Measurements from ENCODE around the gene ARRB1.

Gene ARRB1

DNA sequence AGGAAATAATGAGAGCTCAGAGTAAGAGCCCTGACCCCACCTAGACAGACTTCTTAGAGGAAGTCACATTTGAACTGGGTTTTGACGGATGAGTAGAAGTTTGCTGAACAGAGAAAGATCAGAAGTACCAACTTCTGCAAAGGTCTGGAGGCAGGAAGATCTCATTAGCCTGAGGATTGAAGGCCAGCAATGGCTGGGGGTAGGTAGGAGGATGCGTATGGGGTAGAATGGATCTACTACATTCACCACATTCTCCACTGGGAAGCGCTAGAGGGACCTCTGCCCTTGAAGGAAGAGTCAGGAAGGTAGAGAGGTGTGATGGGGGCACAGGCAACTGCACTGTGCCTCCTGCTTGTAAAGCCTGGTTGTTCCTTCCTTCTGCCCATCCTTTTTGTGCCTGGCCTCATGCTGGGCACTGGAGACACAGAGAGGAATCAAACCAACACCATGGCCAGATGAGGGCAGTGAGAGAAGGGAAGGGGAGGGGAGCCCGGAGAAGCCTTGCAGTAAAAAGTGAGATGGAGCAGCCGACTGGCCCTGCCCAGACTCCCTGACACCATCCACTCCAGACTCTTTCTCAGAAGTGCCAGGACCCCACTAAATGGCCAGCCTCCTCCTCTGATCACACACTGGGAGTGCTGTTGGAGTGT is 106.0 kb downstream of the ARRB1 start:
- peak; percentile 60 for DNase-seq

DNA sequence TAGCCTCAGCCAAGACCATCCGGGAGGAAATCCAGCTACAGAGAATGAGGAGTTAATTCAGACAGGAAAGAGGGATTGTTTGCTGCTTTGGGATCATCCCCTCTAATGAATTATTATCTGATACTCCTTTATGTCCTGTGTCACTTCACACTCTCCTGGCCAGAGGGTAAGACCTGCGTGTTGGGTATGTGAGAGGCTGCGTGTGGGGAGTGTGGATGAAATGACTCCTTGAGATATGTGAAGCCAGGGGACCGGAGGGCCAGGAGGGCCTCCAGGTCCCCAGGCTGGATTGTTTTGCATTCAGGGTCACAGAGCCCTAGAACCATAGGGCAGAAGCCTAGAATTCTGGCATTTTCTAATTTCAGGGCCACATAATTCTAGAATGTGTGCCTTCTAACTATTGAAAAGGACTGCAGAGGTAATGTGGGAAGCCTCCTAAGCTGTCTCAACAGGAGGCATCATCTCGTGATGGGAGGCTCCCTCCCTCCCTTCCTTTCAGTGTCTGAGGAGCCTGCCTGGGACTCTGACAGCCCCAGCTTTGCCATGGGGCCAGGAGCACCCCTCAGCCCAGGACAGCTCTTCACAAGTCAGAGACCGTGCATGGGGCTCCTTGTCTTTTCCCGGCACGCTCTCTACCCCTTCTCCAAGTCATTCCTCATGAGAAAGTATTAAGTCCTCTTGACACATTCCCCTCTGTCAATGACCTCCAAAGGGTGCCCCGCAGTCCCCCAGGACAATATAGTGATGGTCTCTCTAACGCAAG is 107.2 kb downstream of the ARRB1 start:
- no peak for DNase-seq

DNA sequence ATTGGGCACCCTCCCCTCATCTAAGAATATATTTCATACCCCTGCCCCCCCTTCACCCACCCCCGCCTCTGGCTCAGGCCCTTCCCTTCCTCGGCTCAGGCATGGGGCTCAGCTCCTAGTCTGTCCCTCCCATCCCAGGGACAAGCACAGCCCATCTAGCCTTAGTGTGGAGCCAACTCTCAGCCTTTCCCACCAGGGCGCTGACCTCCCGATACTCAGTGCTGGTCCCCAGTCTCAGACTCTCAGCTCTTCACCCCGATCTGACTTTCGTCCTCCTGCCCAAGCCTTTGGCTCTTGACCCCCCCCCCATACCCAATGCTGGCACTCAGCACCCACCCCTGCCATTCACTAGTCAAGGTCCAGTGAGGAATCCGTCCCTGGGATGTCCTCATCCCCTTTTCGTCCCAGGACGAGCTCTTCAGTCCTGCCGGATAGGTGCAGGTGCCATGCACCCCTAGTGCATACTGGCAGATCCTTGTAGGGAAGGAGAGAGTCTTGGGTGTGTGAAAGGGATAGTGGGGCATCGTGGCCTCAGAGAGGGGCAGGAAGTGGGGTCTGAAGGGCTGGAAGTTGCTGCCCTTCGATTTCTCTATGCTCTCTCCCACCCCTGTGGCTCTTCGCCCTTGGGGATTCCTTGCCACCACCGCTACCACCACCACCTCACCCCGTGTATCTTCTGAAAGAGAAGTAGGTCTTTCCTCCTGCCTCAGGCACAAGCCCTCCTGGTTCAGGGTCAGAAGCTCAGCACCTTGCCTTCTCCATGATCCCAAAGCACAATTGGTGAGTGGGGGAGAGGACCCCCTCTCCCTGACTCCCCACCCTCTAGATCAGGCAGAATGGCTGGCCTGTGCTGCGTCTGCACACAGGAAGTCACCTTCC is 108.5 kb downstream of the ARRB1 start:
- DNase-seq: peak; percentile 50

DNA sequence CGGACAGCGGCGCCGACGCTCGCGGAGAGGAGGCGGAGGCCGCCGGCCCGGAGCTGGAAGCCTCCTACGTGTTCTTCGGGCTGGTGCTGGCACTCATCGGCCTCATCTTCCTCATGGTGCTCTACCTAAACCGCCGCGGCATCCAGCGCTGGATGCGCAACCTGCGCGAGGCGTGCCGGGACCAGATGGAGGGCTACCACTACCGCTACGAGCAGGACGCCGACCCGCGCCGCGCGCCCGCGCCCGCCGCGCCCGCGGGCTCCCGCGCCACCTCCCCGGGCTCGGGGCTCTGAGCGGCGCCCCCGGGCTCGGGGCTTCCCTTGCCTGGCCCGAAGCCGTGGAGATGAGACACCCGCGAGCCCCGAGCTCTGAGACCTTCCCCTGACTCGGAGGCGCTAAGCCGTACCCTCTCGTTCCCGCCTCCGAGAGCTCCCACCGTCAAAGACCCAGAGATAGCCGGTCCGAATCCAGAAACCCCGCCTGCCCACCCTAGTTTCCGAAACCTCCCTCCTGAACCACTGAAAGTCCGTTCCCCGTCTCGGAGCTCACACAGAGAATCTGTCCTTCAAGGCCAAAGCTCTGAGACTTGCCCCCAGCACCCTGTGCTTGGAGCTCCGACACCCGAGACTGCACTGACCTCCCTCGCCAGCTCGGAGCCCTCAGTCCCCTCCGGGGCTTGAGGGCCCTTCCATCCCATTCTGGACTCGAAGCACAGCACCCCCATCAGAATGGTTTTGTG is 109.4 kb downstream of the ARRB1 start:
- peak; percentile 77 for DNase-seq

DNA sequence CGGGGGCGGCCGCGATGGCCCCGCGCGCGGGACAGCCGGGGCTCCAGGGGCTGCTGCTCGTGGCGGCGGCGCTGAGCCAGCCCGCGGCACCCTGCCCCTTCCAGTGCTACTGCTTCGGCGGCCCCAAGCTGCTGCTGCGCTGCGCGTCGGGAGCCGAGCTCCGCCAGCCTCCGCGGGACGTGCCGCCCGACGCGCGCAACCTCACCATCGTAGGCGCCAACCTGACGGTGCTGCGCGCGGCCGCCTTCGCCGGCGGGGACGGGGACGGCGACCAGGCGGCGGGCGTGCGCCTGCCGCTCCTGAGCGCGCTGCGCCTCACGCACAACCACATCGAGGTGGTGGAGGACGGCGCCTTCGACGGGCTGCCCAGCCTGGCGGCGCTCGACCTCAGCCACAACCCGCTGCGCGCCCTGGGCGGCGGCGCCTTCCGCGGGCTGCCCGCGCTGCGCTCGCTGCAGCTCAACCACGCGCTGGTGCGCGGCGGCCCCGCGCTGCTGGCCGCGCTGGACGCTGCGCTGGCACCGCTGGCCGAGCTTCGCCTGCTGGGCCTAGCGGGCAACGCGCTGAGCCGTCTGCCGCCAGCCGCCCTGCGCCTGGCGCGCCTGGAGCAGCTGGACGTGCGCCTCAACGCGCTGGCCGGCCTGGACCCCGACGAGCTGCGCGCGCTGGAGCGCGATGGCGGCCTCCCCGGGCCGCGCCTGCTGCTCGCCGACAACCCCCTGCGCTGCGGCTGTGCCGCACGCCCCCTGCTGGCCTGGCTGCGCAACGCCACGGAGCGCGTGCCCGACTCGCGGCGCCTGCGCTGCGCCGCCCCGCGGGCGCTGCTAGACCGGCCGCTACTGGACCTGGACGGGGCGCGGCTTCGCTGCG is 110.2 kb downstream of the ARRB1 start:
- DNase-seq: peak; percentile 98

DNA sequence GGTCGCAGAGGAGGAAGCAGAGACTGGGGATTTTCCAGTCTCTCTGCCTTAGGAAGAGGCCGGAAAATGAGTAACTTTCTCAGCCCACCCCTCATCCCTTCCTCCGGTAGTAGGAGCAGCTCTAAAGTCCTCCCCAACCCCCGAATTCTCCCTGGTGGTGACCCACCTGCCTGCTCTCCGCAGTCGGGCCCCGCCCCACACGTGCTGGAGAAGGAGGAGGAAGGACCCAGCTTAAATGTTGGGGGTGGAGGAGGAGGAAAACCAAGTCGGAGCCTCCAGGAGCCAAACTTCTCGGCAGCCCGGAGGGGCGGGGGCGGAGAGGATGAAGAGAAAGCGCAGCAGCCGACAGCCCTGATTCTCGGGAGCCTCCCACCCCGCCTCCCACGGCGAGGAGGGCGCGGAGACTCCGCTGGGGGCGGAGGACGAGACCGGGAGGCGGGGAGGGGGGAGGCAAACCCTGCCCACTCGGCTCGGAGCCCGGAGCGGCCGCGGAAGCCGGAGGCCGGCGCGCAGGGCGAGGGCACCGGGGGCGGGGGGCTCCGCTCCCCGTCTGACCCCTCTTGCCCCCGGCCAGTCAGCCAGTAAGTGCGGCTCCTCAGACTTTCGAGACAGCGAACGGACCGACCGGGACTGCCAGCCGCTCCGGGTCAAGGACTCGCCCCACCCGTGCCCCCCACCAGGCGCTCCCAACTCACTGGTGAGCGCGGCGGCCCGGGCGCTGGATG is 111.0 kb downstream of the ARRB1 start, which contains the start of gene TPBGL:
Gene TPBGL (plus strand): TSS at position 464 of the 725 bp plus-strand sequence. CDS start 276 bp downstream, outside the sequence.
- DNase-seq: peak; percentile 71

DNA sequence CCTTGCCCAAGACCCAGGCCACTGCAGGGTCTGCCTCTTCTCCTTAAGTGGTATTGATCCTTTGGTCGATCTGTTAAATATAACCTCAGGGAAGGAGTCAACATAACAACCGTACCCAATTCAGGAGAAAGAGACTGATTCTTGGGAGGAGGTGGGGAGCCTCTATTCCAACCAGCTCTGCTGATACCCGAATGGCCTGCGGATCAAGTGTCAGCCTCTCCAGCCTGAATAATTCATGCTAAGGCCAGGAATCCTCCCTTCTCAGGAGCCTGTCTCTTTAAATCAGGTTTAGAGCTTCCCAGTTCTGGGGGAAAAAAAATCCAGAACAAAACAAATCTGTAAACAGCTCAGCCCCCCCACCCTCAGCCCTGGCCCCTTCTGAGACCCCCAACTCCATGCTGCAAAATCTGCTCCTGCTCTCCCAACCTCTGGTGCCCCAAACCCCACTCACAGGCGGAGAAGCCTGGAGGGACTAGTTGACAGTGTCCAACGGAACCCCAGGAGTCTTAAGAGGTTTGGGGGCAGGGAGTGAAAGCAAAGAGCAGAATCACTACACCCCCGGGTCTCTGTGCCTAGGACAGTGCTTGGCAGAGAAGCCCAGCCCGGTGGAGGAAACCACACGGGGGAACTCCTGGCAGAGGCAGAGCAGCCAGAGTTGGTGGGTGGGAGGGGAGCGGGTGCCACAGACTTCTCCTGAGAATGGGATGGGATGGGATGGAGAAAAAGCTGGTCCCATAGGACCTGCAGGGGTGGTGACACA is 111.8 kb downstream of the ARRB1 start:
- no peak for DNase-seq

DNA sequence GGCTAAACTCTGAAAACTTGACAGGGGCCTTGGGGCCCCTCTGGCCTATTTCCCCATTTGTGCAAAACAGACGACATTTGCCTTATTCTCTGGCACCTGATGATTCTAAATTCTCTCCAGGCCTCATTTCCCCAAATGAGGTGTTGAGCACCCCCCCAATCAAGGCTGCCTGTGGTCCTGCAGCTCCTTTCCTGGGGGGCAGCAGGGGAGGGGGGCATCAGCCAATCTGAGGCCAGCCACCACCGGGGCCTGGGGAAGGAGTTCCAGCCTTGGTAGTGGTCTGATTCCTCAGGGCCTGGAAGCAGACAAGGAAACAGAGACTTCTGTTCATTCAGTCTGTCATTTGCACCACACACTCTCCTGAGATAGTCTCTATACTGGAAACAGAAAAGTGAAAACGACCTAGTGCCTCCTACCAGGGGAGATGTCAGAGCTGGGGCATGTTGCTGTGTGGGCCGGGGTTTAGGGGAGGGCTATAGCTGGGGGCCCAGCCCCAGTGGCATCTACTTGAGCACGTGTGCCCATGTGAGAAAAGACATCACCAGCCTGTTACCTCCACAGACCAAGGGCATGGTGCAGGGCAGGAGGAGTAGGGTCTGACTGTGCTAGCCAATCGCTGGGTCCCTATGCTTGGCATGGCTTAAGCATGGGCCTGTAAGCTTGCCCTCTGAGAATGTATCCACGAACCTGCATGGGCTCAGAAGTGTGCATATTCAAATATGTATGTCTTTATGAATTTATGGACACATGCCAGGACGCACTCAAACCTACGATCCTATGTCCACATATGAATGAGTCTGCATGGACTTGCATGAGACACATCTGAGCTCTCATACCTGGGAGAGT is 112.6 kb downstream of the ARRB1 start:
- peak; percentile 41 for DNase-seq

DNA sequence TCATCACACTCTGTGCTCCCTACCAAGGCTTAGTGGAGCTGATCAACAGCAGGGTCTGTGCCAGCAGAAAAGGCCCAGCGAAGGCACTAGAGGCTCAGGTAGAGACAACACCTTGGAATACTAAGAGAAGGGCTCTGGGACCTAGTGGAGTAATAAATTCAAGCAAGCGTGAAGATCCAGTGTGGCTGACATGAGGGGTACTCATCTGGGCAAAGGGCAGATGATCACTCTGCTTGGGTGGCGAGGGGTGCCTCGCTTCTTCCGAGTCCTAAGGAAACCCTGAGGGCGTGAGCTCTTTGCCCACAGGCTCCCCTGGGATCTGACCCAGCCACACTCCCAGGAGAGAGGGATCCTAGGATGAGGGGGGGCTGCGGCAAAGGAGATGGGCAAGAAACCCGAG is 114.4 kb downstream of the ARRB1 start:
- no peak for DNase-seq

DNA sequence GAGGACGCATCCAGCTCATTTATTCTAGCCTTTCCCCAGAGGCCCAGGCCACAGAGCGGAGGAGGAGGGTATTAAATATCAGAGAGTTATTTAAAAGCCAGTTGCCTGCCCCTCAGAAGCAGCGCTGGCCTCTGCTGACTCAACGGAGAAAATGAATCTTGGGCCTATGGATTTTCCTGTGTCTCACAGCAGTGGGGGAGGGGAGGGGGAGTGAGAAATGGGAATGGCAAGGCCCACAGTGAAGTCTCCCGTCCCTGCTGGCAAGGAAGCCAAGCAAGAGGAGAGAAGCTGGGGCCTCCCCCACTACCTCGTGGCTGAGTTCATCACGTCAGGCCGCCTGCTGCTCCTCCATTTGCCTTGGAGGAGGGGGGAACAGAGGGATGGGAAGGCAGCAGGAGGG is 115.4 kb downstream of the ARRB1 start:
- no peak for DNase-seq

DNA sequence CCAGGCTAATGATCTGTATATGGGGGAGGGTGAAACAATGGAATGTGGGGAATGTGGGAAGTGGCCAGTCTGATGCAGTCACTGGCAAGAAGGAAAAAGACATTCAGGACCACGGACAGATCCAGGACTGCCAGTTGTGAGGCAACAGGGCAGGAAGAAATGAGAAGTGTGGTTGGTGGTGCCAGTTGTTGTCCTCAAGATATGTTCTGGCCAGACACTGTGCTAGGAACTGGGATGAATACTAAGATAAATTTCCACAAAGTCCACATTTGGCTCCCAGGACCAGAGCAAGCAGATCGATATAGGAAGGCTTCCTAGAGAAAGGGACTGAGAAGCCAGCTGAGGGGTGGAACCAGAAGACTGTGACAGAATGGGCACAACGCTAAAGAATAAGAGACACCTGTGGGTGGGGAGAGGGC is 117.7 kb downstream of the ARRB1 start:
- DNase-seq: peak; percentile 64

DNA sequence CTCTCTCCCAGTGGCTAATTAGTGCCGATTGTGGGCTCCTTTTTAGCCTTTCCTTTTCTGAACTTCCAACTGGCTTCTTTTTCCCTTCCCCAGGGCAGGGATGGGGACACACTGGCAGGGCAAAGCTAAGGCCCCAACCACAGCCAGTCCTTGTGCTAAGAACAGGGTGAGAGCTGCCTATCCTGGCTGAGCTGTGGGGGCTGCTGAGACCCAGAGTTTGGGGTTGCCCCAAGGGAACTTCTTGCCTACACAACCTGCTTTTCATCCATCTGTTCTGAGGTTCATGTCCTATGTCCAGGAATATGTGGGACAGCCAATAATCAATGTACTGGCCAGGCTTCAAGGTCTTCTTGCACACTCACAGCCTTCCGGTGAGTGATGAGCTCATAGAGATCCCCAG is 120.8 kb downstream of the ARRB1 start:
- no peak for DNase-seq

DNA sequence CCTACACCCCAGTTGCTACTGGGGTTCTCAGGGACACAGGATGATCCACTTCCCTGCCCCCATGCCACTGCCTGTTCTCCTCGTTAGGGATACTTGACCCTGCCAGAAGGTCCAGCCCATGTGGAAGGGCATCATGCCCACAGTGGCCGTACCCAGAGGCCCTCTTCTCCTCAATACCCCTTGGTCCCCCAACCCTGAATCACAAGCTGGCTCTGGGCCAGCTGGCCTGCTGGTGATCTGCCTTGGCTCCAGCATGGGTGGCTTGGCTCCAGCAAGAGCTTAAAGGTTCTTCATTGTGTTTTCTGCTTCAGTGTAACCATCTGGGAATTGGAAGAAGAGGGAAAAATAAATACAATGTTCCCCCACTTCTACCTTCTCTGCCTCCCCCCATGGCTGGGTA is 122.0 kb downstream of the ARRB1 start:
- DNase-seq: no peak

DNA sequence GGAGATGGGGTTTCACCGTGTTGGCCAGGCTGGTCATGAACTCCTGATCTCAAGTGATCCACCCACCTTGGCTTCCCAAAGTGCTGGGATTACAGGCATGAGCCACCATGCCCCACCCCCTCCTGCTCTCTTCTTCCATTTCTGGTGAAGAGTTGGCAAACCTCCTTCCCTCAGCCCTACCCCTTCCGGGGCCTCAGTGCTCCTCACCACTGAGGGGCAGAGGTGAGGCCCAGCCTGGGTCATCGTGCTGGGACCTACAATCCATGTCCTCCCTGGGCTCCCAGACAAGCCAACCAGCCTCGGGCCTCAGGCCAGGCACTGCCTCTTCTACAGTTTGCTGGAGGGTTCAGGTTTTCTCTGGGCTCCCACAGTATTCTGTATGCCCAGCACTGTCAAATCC is 125.7 kb downstream of the ARRB1 start:
- no peak for DNase-seq

DNA sequence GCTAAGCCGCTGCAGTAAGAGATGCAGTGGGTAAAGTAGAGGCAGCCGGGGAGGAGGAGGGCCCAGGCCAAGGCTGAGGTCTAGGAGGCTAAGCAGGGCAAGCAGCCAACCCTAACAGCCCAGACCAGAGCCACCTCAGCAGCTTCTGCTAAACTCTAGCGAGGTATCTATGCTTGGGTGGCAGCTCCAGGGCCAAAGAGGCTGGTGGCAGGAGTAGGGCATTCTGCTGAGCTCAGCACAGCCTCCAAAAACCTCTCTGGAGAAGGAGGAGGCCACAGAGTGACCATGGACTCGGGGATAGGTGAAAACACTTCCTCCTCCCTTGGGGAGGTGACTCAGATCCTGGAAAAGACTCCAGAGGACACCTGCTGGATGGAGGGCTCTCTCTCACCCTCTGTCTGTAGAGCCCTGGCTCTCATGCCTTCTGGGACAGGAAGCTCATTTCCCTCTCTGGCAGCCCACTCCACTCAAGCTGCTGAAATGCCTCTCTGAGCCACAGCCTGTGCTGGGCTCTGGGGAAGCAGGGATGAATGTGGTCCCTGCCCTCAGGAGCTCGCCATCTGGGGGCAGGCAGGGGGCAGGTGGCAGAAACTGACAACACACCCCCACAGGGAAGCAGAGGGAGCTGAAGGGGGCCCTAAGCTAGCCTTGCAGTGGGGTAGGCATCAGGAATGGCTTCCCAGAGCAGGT is 127.4 kb downstream of the ARRB1 start:
- peak; percentile 90 for DNase-seq

DNA sequence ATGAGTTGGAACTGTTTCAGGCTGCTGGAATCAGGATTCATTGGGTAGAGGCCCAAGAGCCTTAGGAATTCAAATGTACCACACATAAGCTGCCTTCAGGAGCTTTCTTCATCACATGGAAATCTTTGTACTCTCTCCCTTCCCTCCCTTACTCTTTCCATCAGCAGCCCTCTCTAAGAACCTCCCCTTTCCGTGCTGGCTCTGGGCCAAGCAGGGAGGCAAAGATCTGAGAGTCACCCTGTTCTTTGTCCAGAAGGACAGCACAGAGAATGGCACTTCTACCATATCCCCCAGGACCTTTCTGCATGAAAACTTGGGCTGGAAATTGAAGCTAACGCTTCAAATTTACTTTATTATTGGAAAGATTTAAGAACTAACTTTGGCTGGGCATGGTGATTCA is 131.6 kb downstream of the ARRB1 start:
- peak; percentile 27 for DNase-seq

DNA sequence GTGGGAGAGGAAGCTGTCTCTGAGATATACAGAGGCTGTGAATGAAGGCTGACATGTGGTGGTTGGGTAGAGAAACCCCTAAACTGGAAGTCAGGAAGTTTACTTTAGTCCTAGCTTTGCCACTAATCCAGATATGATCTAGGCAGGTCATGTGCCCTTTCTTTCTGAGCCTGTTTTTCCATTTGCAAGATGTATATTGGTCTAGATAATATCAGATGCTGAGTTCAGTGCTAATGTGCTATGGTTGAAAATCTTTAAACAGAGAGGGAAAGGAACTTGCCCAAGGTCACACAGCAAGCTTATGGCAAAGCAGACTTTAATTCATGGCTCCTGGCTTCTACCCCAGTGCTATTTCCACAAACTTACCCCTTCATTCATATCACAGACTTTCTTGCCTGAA is 136.6 kb downstream of the ARRB1 start:
- no peak for DNase-seq

DNA sequence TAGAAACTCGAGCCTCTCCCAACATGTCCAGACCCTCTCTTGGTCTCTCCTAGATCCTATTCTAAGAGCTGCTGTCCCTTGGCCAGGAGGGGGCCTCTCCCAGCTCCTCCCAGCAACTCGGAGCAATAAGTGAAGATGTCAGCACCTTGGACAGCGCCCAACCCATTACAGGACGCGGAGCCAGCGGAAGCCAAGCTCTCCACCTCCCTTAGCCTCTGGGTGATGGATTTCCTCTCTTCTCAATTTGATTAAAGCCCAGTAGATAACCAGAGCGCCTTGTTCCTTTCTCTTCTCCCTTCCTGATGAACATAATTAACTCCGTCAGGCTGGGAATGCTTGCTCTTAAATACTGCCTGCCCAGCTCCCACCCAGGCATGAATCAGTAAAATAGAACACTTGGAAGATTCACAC is 137.0 kb downstream of the ARRB1 start:
- peak; percentile 83 for DNase-seq

All from DMS53 (cell line).